Measurements from ENCODE around the gene ABCC4. TPM values are rescaled to one million over a fixed set of nuclear protein-coding genes. Genes with fewer than 3 reads are reported as not detected.
"Not testable (repeated sequence)": the region's sequence is repeated elsewhere in the genome, so short reads cannot be mapped to it uniquely, and the experiment has no call there.

The ABCC4 gene
- total RNA-seq, 1 donor from 2014 or later = 4.0 TPM

DNA sequence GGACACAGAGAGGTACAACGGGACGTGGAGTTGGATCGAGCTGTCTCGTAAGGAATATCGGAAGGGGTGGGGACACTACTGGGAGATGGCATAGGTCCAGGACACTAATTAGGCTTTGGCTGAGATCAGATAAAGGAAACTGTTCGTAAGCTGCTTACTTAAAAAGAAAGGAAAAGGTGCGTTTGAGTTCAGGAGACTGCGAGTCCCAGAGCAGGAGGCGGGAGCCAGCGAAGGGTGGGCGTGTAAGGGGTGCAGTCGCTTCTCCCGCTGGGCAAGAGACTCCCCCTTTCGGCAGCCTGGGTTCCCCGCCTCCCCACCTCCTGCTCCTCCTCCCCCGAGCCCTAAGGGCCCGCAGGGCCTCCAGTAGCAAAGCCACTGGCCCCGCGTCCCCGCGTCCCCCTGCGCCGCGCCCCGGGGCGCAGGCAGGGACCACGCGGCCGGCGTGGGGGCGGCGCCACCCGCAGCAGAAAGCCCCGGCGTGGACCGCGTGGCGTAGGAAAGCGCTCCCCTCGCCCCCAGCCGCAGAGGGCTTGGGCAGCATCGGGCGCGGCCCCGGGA is 547 bp downstream of the ABCC4 start:
- peak; percentile 75 for DNase-seq (ENCODE audit: missing footprints)
- peak; percentile 42 for ATAC-seq
- intact Hi-C loops (cut with DNase I) = loop anchor here (2.0 to 5.0 kb wide), 2 partner anchors 80 to 108 kb away; no protein-coding TSS in a partner anchor

DNA sequence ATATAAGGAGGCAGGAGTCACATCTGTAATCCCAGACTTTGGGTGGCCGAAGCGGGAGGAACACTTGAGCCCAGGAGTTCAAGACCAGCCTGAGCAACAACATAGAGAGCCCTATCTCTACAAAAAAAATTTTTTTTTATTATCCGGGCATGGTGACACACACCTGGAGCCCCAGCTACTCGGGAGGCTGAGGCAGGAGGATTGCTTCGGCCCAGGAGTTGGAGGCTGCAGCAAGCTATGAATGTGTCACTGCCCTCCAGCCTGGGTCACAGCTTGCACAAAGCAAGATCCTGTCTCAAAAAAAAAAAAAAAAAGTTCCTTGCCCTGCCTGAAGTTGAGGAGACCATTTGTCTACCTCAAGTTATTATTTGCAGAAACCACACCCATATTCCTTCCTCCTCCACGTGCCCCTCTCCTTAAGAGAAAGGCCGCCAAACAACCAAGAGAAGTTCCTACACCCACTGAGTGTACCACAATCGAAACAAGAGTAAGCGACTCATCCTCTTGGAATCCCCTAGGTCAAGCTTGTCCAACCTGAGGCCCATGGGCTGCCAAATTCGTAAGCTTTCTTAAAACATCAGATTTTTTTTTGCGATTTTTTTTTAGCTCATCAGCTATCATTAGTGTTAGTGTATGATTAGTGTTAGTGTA is 2.2 kb downstream of the ABCC4 start:
- intact Hi-C loops (cut with DNase I) = no loop called here
- DNase-seq (ENCODE audit: missing footprints) (no peak), ATAC-seq (no peak)

DNA sequence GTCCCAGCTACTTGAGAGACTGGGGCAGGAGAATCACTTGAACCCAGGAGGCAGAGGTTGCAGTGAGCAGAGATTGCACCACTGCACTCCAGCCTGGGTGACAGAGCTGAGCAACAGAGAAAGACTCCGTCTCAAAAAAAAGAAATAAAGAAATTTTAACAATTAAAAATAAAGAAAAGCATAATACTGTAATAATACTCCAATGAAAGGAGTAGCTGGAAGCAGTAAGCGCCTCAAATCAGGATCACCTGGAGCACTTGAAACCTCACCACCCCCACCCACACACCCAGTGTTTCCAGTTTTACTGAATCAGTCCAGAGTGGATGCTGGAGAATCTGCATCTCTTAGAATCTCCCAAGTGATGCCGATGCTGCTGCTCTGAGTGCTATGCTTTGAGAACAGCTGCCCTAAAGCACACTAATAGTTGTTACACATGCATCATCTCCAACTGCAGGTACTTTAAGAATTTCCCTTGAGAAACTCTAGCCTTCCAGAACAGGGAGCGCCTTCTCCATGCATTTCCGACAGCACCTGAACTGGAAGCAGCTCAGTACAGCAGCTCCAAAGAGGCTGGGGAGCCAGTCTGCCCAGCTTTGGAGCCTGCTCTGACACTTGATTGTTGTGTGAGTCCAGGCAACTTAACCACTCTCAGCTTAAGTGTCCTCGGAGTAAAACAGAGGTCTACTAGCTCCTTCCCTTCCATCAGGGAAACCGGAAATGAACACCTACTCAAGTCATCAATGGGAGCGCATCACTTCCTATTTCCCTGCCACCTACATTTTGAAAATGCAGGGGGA is 2.9 kb downstream of the ABCC4 start:
- intact Hi-C loops (cut with DNase I) = no loop called here
- ATAC-seq (no peak), DNase-seq (ENCODE audit: missing footprints) (no peak)

GRCh38 chr13:95296326-95296925 is 4.8 kb downstream of the ABCC4 start:
- DNase-seq (ENCODE audit: missing footprints) = no peak
- intact Hi-C loops (cut with DNase I) = no loop called here
- ATAC-seq = peak; percentile 44

DNA sequence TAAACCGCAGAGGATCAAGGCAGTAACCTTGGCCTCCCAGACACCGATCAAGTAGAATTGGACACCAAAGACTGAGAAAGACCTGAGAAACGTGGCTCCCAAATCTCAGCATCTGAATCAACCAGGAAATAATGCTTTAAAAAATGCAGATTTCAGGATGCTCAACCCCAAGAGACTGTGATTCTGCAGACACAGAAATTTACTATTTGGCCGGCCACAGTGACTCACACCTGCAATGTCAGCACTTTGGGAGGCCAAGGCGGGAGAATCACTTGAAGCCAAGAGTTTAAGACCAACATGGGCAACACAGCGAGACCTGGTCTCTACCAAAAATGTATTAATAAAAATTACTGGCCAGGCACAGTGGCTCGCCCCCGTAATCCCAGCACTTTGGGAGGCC is 6.2 kb downstream of the ABCC4 start:
- DNase-seq (ENCODE audit: missing footprints) (no peak), ATAC-seq (no peak)
- intact Hi-C loops (cut with DNase I) = no loop called here

DNA sequence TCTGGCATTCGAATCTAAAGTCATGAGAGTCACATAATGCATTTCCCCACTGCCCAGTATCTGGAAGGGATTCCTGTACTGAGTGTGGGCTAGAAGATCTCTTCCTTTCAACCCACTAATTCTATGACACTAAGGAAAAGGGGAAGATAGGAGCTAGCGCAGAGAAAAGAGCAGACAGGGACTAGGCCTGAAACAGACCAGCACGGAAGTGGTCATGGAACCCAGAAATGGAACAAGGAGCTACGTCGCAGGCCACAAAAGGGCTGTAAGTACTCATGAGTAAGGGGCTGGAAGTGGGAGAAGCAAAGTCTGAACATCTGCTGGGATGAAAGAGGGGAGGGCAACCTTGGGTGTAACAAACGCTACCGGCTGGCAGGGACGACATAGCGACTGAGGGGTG is 8.6 kb downstream of the ABCC4 start:
- no peak for ATAC-seq
- DNase-seq (ENCODE audit: missing footprints) = no peak
- intact Hi-C loops (cut with DNase I) = no loop called here

DNA sequence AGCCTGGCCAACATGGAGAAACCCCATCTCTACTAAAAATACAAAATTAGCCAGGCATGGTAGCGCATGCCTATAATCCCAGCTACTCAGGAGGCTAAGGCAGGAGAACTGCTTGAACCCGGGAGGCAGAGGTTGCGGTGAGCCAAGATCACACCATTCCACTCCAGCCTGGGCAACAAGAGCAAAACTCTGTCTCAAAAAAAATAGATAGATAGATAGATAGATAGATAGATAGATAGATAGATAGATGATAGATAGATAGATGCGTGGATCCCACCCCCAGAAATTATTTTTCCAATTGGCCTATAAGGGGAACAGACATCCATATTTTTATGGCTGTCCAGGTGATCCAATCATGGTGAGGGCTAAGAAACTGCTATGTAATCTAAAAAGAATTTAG is 11.3 kb downstream of the ABCC4 start:
- DNase-seq (ENCODE audit: missing footprints); ATAC-seq: not testable (repeated sequence)

GRCh38 chr13:95289020-95289444 is 12.2 kb downstream of the ABCC4 start:
- intact Hi-C loops (cut with DNase I) = no loop called here
- no peak for ATAC-seq

More for the DNA sequence above, 11.3 kb downstream of the ABCC4 start:
- intact Hi-C loops (cut with DNase I) = not testable (repeated sequence)

DNA sequence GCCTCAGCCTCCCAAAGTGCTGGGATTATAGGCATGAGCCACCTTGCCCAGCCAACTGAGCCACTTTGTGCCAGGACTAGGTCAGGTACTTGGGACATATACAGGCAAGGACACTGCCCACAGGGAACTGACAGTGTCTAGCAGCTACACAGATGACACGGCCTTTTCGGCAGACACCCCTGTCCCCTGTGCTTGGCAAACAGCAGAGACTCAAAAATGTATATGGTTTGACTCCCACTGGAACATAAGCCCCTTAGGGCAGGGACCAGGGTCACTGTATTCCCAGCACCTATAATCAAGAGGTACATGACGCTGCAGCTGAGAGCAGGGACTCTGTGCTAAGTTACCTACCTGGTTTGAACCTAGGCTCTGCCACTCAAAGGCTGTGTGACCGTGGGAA is 16.8 kb downstream of the ABCC4 start:
- DNase-seq (ENCODE audit: missing footprints) (no peak), ATAC-seq (no peak)
- intact Hi-C loops (cut with DNase I) = no loop called here

More at GRCh38 chr13:95289020-95289444, 12.2 kb downstream of the ABCC4 start:
- no peak for DNase-seq (ENCODE audit: missing footprints)

GRCh38 chr13:95279016-95279415 is 22.2 kb downstream of the ABCC4 start:
- DNase-seq (ENCODE audit: missing footprints) = no peak
- intact Hi-C loops (cut with DNase I) = no loop called here
- ATAC-seq = no peak

- intact Hi-C loops (cut with DNase I) = no loop called here
- ATAC-seq (no peak), DNase-seq (ENCODE audit: missing footprints) (no peak)
These were observed 25.2 kb downstream of the ABCC4 start for GRCh38 chr13:95276037-95276505.

- intact Hi-C loops (cut with DNase I) = no loop called here
- no peak for DNase-seq (ENCODE audit: missing footprints)
- peak; percentile 12 for ATAC-seq
These were observed 25.8 kb downstream of the ABCC4 start for GRCh38 chr13:95275322-95276036.

DNA sequence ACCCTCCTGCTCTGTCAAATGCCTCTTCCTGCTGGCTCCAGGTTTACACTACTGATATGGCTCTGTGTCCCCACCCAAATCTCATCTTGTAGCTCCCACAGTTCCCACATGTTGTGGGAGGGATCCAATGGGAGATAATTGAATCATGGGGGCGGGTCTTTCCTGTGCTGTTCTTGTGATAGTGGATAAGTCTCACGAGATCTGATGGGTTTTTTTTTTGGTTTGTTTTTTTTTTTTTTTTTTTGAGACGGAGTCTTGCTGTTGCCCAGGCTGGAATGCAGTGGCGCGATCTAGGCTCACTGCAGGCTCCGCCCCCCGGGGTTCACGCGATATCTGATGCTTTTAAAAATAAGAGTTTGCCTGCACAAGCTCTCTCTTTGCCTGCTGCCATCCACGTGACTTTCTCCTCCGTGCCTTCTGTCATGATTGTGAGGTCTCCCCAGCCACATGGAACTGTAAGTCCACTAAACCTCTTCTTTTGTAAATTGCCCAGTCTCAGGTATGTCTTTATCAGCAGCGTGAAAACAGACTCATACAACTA is 27.6 kb downstream of the ABCC4 start:
- DNase-seq (ENCODE audit: missing footprints); ATAC-seq; intact Hi-C loops (cut with DNase I): not testable (repeated sequence)

GRCh38 chr13:95272076-95272475 is 29.2 kb downstream of the ABCC4 start:
- ATAC-seq; intact Hi-C loops (cut with DNase I); DNase-seq (ENCODE audit: missing footprints): not testable (repeated sequence)

- no peak for DNase-seq (ENCODE audit: missing footprints)
- no peak for ATAC-seq
- intact Hi-C loops (cut with DNase I) = no loop called here
These were observed 31.5 kb downstream of the ABCC4 start for GRCh38 chr13:95269756-95270155.

- ATAC-seq; intact Hi-C loops (cut with DNase I); DNase-seq (ENCODE audit: missing footprints): not testable (repeated sequence)
These were observed 32.7 kb downstream of the ABCC4 start for GRCh38 chr13:95268343-95269065.

GRCh38 chr13:95267662-95268342 is 33.4 kb downstream of the ABCC4 start:
- ATAC-seq = no peak
- no peak for DNase-seq (ENCODE audit: missing footprints)
- intact Hi-C loops (cut with DNase I) = no loop called here
